ENCODE results near the gene PI16.

- no peak for TF ChIP-seq CTCF (IDR thresholded peaks at IDR 0.05; ENCODE audit: insufficient read depth, low read length)
- TF ChIP-seq REST (IDR thresholded peaks at IDR 0.05; ENCODE audit: insufficient replicate concordance, low read depth) = no peak
- TF ChIP-seq POLR2AphosphoS5 (IDR thresholded peaks at IDR 0.05; ENCODE audit: low read depth) = no peak
Observed at GRCh38 chr6:36955136-36955535, 598 bp downstream of the PI16 start.
